HL-60 (cell line): ENCODE results near the gene CCL14.

Experiments used
- DNase-seq, 2 experiments: peaks; one replicate each; pipeline ENCODE4 v3.0.0-alpha.2; 2010 to 2020; ENCODE audit warnings: low read depth in 1 of 2, low spot score in 1 of 2
- H3K27ac ChIP-seq: fragments of 250-450 bp; sonication (Bioruptor Pico); replicated peaks from 2 replicates; pipeline ENCODE4 v1.5.1; 2020; ENCODE audit warnings: mild to moderate bottlenecking, moderate library complexity
- H3K27me3 ChIP-seq: fragments of 250-450 bp; sonication (Bioruptor Pico); 2 replicates; pipeline ENCODE4 v1.5.1; 2021; ENCODE audit warnings: mild to moderate bottlenecking, moderate library complexity; ENCODE audit not compliant: insufficient read depth, poor library complexity, severe bottlenecking
- H3K4me3 ChIP-seq: replicated peaks from 2 replicates; pipeline ENCODE4 v1.5.1; 2011; ENCODE audit warnings: mild to moderate bottlenecking, control low read depth, low read length; ENCODE audit not compliant: insufficient read depth
- GABPA ChIP-seq: IDR thresholded peaks from 2 replicates; pipeline ENCODE4 v1.6.1; 2012; ENCODE audit warnings: low read depth
- POLR2AphosphoS5 ChIP-seq: IDR thresholded peaks from 2 replicates; pipeline ENCODE4 v1.6.1; 2012; ENCODE audit warnings: low read depth
- SPI1 ChIP-seq: IDR thresholded peaks from 2 replicates; pipeline ENCODE4 v1.6.1; 2012; ENCODE audit warnings: low read depth, mild to moderate bottlenecking, borderline replicate concordance
- TF ChIP-seq, protein P1 (sequence below): IDR thresholded peaks from 2 replicates; pipeline ENCODE4 v1.6.1; 2012; ENCODE audit warnings: low read depth; ENCODE audit not compliant: insufficient replicate concordance
- TF ChIP-seq, protein P2 (sequence below): IDR thresholded peaks from one replicate; pipeline ENCODE4 v1.5.1; 2011; ENCODE audit warnings: low read length, control low read depth, inconsistent platforms; ENCODE audit not compliant: insufficient read depth

CCL14 gene

DNA sequence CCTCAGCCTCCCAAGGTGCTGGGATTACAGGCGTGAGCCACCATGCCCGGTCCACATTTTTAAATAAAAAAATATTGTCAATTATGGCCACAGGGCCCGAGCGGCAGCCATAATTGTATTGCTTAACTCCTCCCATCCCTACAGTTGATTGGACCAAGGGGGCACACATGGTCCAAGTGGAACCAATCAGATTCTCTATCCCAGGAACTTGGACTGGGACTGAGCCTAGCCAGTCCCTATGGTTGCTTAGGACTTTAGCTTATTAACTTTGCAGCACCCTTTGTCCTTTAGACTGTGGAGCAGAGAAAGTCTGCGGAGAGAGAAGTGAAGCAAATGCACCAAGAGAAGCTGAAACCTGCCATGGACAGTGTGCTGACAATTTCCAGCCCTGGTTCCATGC is 50.5 kb downstream of the CCL14 start:
- no peaks in the 10 kb centered on the region for H3K27me3 ChIP-seq
- no peak overlapping the region for H3K27ac ChIP-seq
- TF ChIP-seq SPI1, result no peak
- H3K4me3 ChIP-seq, result no peak overlapping the region
- DNase-seq, result no peak

GRCh38 chr17:35934760-35935159 is 51.8 kb downstream of the CCL14 start:
- no peak for TF ChIP-seq SPI1
- no peak for TF ChIP-seq POLR2AphosphoS5
- TF ChIP-seq, protein P1, sequence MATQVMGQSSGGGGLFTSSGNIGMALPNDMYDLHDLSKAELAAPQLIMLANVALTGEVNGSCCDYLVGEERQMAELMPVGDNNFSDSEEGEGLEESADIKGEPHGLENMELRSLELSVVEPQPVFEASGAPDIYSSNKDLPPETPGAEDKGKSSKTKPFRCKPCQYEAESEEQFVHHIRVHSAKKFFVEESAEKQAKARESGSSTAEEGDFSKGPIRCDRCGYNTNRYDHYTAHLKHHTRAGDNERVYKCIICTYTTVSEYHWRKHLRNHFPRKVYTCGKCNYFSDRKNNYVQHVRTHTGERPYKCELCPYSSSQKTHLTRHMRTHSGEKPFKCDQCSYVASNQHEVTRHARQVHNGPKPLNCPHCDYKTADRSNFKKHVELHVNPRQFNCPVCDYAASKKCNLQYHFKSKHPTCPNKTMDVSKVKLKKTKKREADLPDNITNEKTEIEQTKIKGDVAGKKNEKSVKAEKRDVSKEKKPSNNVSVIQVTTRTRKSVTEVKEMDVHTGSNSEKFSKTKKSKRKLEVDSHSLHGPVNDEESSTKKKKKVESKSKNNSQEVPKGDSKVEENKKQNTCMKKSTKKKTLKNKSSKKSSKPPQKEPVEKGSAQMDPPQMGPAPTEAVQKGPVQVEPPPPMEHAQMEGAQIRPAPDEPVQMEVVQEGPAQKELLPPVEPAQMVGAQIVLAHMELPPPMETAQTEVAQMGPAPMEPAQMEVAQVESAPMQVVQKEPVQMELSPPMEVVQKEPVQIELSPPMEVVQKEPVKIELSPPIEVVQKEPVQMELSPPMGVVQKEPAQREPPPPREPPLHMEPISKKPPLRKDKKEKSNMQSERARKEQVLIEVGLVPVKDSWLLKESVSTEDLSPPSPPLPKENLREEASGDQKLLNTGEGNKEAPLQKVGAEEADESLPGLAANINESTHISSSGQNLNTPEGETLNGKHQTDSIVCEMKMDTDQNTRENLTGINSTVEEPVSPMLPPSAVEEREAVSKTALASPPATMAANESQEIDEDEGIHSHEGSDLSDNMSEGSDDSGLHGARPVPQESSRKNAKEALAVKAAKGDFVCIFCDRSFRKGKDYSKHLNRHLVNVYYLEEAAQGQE, result no peak
- TF ChIP-seq GABPA, result no peak
- TF ChIP-seq, protein P2, sequence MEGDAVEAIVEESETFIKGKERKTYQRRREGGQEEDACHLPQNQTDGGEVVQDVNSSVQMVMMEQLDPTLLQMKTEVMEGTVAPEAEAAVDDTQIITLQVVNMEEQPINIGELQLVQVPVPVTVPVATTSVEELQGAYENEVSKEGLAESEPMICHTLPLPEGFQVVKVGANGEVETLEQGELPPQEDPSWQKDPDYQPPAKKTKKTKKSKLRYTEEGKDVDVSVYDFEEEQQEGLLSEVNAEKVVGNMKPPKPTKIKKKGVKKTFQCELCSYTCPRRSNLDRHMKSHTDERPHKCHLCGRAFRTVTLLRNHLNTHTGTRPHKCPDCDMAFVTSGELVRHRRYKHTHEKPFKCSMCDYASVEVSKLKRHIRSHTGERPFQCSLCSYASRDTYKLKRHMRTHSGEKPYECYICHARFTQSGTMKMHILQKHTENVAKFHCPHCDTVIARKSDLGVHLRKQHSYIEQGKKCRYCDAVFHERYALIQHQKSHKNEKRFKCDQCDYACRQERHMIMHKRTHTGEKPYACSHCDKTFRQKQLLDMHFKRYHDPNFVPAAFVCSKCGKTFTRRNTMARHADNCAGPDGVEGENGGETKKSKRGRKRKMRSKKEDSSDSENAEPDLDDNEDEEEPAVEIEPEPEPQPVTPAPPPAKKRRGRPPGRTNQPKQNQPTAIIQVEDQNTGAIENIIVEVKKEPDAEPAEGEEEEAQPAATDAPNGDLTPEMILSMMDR, result no peak
- no peak overlapping the region for H3K4me3 ChIP-seq
- H3K27ac ChIP-seq, result no peak overlapping the region
- DNase-seq, result no peak
- H3K27me3 ChIP-seq, result no peaks in the 10 kb centered on the region
